Lower lobe of right lung (tissue), 2 donors: ENCODE measurements around the gene DRD2. TPM values are rescaled to one million over a fixed set of nuclear protein-coding genes. Genes with fewer than 3 reads are reported as not detected.

Experiments used
- ATAC-seq, 2 donors: fragments of 200-7000 bp; cut with Tn5 transposase; one replicate each; pipeline ENCODE4 v1.9.1; 2020 to 2022; ENCODE audit warnings: mild to moderate bottlenecking in 2 of 2, moderate library complexity in 2 of 2
- DNase-seq: peaks from one replicate; pipeline ENCODE4 v3.0.0-alpha.2; 2020
- H3K27ac ChIP-seq: fragments of 200-600 bp; one replicate; pipeline ENCODE4 v1.8.0; 2022
- H3K27me3 ChIP-seq: fragments of 200-600 bp; one replicate; pipeline ENCODE4 v1.8.0; 2022; ENCODE audit warnings: low read depth
- H3K36me3 ChIP-seq: fragments of 200-600 bp; one replicate; pipeline ENCODE4 v1.8.0; 2022; ENCODE audit warnings: mild to moderate bottlenecking
- H3K4me1 ChIP-seq: fragments of 200-600 bp; one replicate; pipeline ENCODE4 v1.8.0; 2022
- H3K4me3 ChIP-seq: fragments of 200-600 bp; one replicate; pipeline ENCODE4 v1.8.0; 2022; ENCODE audit warnings: mild to moderate bottlenecking
- H3K9me3 ChIP-seq: fragments of 200-600 bp; one replicate; pipeline ENCODE4 v1.8.0; 2022
- CTCF ChIP-seq: fragments of 200-600 bp; IDR thresholded peaks from one replicate; pipeline ENCODE4 v1.8.0; 2022; ENCODE audit warnings: antibody characterized with exemption, mild to moderate bottlenecking
- intact Hi-C: fragments of 100-400 bp; cut with DNase I; formaldehyde crosslinking; loops from one replicate; pipeline ENCODE4 v1.11.0; 2022
- total RNA-seq: library from RNA; stranded (reverse); fragmentation: NEBNext Ultra II Directional; extraction: Animal tissue kit (Norgen Biotek cat#: 25700); gene quantifications from one replicate; pipeline ENCODE4 v1.2.1, GENCODE V29; 2021
- donor health status: DM: no; HTN: yes; CAD: no; lungs with severe emphysema.

The DRD2 gene
- total RNA-seq, 1 donor from 2014 or later: not detected

- H3K36me3 ChIP-seq: no peaks in the 10 kb centered on the region
- no peak for TF ChIP-seq CTCF
- peaks cover 31% of the 10 kb centered on the region for H3K27me3 ChIP-seq
- no peaks in the 10 kb centered on the region for H3K4me1 ChIP-seq
- no peaks in the 10 kb centered on the region for H3K9me3 ChIP-seq
- ATAC-seq: no peak
- H3K4me3 ChIP-seq: no peak overlapping the region
- intact Hi-C loops: no loop called here
- H3K27ac ChIP-seq: no peak overlapping the region
- no peak for DNase-seq
These were observed 7.7 kb downstream of the DRD2 start for GRCh38 chr11:113467545-113467944.

GRCh38 chr11:113465786-113466185, 9.4 kb downstream of the DRD2 start:
- intact Hi-C loops: no loop called here
- ATAC-seq: no peak

GRCh38 chr11:113464416-113464815, 10.8 kb downstream of the DRD2 start:
- intact Hi-C loops: no loop called here
- Histone ChIP-seq H3K4me1 (no peaks in the 10 kb centered on the region), H3K9me3 (no peaks in the 10 kb centered on the region), H3K27ac (no peak overlapping the region), H3K4me3 (no peak overlapping the region), H3K27me3 (peaks cover 17% of the 10 kb centered on the region), H3K36me3 (no peaks in the 10 kb centered on the region)
- DNase-seq: no peak
- no peak for ATAC-seq
- no peak for TF ChIP-seq CTCF

More at GRCh38 chr11:113465786-113466185, 9.4 kb downstream of the DRD2 start:
- TF ChIP-seq CTCF: no peak
- Histone ChIP-seq H3K4me3 (no peak overlapping the region), H3K36me3 (no peaks in the 10 kb centered on the region), H3K27ac (no peak overlapping the region), H3K27me3 (peaks cover 27% of the 10 kb centered on the region), H3K4me1 (no peaks in the 10 kb centered on the region), H3K9me3 (no peaks in the 10 kb centered on the region)
- DNase-seq: no peak

- no peak overlapping the region for H3K4me3 ChIP-seq
- no peaks in the 10 kb centered on the region for H3K9me3 ChIP-seq
- TF ChIP-seq CTCF: no peak
- peaks cover 14% of the 10 kb centered on the region for H3K27me3 ChIP-seq
- no peak overlapping the region for H3K27ac ChIP-seq
- ATAC-seq: no peak
- DNase-seq: no peak
- H3K4me1 ChIP-seq: no peaks in the 10 kb centered on the region
- intact Hi-C loops: no loop called here
- H3K36me3 ChIP-seq: no peaks in the 10 kb centered on the region
These were observed 12.4 kb downstream of the DRD2 start for GRCh38 chr11:113462830-113463229.

- Histone ChIP-seq H3K27me3 (peaks cover 20% of the 10 kb centered on the region), H3K27ac (no peak overlapping the region), H3K36me3 (no peaks in the 10 kb centered on the region), H3K4me3 (no peak overlapping the region), H3K4me1 (no peaks in the 10 kb centered on the region), H3K9me3 (no peaks in the 10 kb centered on the region)
- intact Hi-C loops: no loop called here
- ATAC-seq (no peak), DNase-seq (no peak)
- no peak for TF ChIP-seq CTCF
These were observed 13.6 kb downstream of the DRD2 start for GRCh38 chr11:113461639-113462038.

- intact Hi-C loops: no loop called here
- peak in 1 of 2 donors; percentile 16 for ATAC-seq
- Histone ChIP-seq H3K4me3 (no peak overlapping the region), H3K4me1 (no peaks in the 10 kb centered on the region), H3K36me3 (no peaks in the 10 kb centered on the region), H3K9me3 (no peaks in the 10 kb centered on the region), H3K27me3 (peaks cover 16% of the 10 kb centered on the region), H3K27ac (no peak overlapping the region)
- DNase-seq: no peak
- TF ChIP-seq CTCF: no peak
These were observed 14.7 kb downstream of the DRD2 start for GRCh38 chr11:113460469-113460868.
